ENCODE data around the gene ATPAF2. TPM values are rescaled to one million over a fixed set of nuclear protein-coding genes. Genes with fewer than 3 reads are reported as not detected.

ATPAF2 gene
- total and polyA plus RNA-seq, 10 of the 15 experiments (the other 5 are each of a cell fraction or from before 2014, with no cell fraction given) = 6.5 to 33.0 (median 26.5) TPM

DNA sequence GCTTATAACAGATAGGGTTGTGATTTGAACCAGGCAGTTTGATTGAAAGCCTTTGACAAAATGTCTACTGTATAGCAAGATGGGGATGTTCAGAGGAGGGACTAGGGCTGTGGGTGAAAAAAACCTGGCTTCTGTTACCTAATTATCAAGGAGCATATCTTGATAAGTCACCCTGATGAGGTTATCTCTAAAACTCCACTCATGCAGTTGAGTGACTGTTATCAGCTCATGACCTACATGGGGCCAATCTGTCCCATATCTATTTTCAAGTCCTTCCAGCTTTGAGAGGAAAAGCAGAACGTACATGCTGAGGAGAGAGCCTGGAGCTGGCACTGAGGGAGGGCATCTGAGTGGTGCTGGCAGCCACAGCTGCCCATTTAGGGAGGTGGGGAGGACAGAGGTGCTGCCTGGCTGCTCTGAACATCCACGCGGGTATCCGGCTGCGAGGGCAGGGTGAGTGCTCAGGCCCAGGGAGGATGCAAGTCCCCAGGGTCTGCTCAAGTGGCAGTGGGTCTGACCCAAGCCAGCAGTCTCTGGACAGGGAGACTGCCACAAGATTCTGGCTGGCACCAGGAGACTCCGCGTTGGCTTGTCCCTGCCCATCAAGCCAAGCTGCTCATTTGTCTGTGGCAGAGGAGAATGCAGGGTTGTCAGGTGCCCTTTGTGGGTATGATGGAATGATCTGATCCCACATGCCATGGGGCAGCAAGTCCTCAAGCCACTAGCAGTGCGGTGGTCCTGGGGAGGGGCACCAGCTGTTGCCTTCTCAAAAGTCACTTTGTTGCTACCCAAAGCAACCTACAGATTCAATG is 29.2 kb downstream of the ATPAF2 start (continued):
- no peak for TF ChIP-seq IRF5 (IDR thresholded peaks at IDR 0.05; ENCODE audit: borderline replicate concordance)
- TF ChIP-seq HDAC2 (IDR thresholded peaks at IDR 0.05) = no peak

DNA sequence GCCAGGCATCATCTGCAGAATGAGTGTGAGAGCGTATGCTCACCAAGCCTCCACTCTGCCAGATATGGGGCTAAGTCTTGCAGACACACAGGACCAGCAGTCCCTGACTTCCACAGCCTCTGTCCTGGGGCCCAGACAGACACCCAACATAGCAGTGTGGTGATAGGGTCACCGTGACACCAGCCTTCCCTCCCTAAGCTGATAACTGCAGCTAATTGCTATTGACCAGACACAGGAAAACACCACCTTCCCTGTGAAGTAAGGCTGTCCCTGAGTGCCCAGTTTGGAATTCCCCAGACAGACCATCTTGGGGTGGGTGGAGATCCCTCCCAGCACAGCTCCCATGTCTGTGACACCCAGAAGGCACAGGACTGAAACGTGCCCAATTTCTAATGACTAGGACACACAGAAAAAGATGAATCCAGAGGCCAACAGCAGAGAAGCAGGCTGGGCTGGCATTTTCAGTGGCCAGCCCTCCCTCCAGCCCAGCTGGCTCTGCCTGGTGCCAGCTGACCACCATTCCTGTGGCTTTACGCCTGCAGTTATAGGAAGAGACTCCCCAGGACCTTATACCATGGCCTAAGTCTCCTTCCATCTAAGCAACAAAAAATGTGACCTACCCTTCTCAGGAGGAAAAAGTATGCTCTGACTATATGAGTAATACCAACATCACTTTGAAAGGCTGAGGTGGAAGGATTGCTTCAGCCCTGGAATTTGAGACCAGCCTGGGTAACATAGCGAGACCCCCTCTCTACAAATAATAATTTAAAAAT is 30.3 kb downstream of the ATPAF2 start:
- ChIA-PET POLR2A (no interaction called here), SMC1A (ENCODE audit: uncharacterized antibody, unreplicated experiment) (interaction anchor here (1.6 kb wide), 1 partner anchor 23 kb away, joined by 4 read pairs; no protein-coding TSS in a partner anchor), RAD21 (ENCODE audit: unreplicated experiment) (no interaction called here), CTCF (interaction anchor here (0.6 kb wide), 1 partner anchor 200 kb away, joined by 3 read pairs; no protein-coding TSS in a partner anchor)
- H3K4me3 ChIP-seq = no peak overlapping the region
- H3K9ac ChIP-seq (ENCODE audit: control insufficient read depth, insufficient read depth, low read length) = no peak overlapping the region
- DNase-seq (ENCODE audit: low read depth, low spot score) = no peak
- in situ Hi-C loops (cut with MboI) = no loop called here
- H3K4me2 ChIP-seq (ENCODE audit: control insufficient read depth, insufficient read depth) = no peak overlapping the region
- H3K4me1 ChIP-seq (ENCODE audit: control insufficient read depth, insufficient read depth, low read length) = no peaks in the 10 kb centered on the region
- BruUV-seq (replicated peaks) = no TSS peak
- H4K20me1 ChIP-seq (ENCODE audit: control insufficient read depth, insufficient read depth) = no peaks in the 10 kb centered on the region
- H3K79me2 ChIP-seq (ENCODE audit: control insufficient read depth, insufficient read depth, low read length) = no peaks in the 10 kb centered on the region
- H3K9me3 ChIP-seq (replicated peaks; ENCODE audit: control insufficient read depth, insufficient read depth, low read length) = no peaks in the 10 kb centered on the region
- no peak for ATAC-seq
- no peak overlapping the region for H2AFZ ChIP-seq (ENCODE audit: control insufficient read depth, low read depth, low read length)
- no peak for TF ChIP-seq RAD21 (IDR thresholded peaks at IDR 0.05; ENCODE audit: insufficient read depth, low read depth, low read length)
- TF ChIP-seq ZBED1 (IDR thresholded peaks at IDR 0.05; ENCODE audit: borderline replicate concordance) = no peak
- TF ChIP-seq GABPA (IDR thresholded peaks at IDR 0.05; ENCODE audit: low read depth) = no peak
- TF ChIP-seq, protein P1, sequence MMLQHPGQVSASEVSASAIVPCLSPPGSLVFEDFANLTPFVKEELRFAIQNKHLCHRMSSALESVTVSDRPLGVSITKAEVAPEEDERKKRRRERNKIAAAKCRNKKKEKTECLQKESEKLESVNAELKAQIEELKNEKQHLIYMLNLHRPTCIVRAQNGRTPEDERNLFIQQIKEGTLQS (IDR thresholded peaks at IDR 0.05; ENCODE audit: borderline replicate concordance, extremely low read depth, low read depth, low read length) = no peak
- no peak for TF ChIP-seq POLR2AphosphoS5 (IDR thresholded peaks at IDR 0.05; ENCODE audit: low read length)
- no peak for FAIRE-seq
- intact Hi-C loops (cut with micrococcal nuclease; ENCODE audit: unreplicated experiment) = loop anchor here (10.0 kb wide), 1 partner anchor 674 kb away; no protein-coding TSS in a partner anchor
- WGBS (ENCODE audit: insufficient coverage, insufficient replicate concordance, low lambda C conversion rate, missing lambda C conversion rate) = 93% methylated on average over 5 of the region's 5 CpGs
- H3K36me3 ChIP-seq (ENCODE audit: control insufficient read depth in 2 of 2, insufficient read depth in 2 of 2, low read length in 1 of 2) = peaks cover 0 to 3% of the 10 kb centered on the region in 2 experiments; a peak in 1 of 4 replicates
- H3K27me3 ChIP-seq (replicated peaks in 1 of 2; ENCODE audit: control insufficient read depth in 2 of 2, insufficient read depth in 2 of 2, low read length in 1 of 2) = no peaks in the 10 kb centered on the region
- H3K27ac ChIP-seq (ENCODE audit: control insufficient read depth, insufficient read depth) = no peak overlapping the region
